ENCODE measurements around the gene RGR.

The RGR gene

DNA sequence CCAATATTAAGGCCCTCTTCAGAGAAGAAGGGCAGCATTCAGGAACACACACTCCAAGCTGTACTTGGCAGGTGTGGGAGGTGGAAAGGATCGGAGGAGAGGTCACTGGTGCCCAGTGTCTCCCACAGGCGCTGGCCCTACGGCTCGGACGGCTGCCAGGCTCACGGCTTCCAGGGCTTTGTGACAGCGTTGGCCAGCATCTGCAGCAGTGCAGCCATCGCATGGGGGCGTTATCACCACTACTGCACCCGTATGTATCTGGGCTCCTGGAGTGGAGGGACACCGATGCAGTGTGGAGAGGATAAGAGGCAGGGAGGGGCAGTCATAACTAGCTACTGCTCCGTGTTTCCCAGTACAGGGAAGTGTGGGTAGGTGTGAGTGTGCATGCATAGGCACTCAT, 3.9 kb downstream of the RGR start:
- in situ Hi-C loops (cut with HindIII; ENCODE audit: low sequenced_read_pairs), result no loop called here
- no peak for DNase-seq (ENCODE audit: low read depth, low spot score)
- no peak for TF ChIP-seq CTCF (IDR thresholded peaks at IDR 0.05; ENCODE audit: low read depth, low read length)
- H3K4me3 ChIP-seq (ENCODE audit: low read depth, low read length), result no peak overlapping the region

- TF ChIP-seq CTCF (IDR thresholded peaks at IDR 0.05; ENCODE audit: low read depth, low read length), result no peak
- H3K4me3 ChIP-seq (ENCODE audit: low read depth, low read length), result no peak overlapping the region
- in situ Hi-C loops (cut with HindIII; ENCODE audit: low sequenced_read_pairs), result no loop called here
- DNase-seq (ENCODE audit: low read depth, low spot score), result no peak
Observed at GRCh38 chr10:84254552-84255478, 10.0 kb downstream of the RGR start.

- H3K4me3 ChIP-seq (ENCODE audit: low read depth, low read length), result no peak overlapping the region
- peak; percentile 73 for TF ChIP-seq CTCF (IDR thresholded peaks at IDR 0.05; ENCODE audit: low read depth, low read length)
- DNase-seq (ENCODE audit: low read depth, low spot score), result peak; percentile 42
- in situ Hi-C loops (cut with HindIII; ENCODE audit: low sequenced_read_pairs), result no loop called here
Observed at GRCh38 chr10:84256510-84257342, 11.9 kb downstream of the RGR start.

DNA sequence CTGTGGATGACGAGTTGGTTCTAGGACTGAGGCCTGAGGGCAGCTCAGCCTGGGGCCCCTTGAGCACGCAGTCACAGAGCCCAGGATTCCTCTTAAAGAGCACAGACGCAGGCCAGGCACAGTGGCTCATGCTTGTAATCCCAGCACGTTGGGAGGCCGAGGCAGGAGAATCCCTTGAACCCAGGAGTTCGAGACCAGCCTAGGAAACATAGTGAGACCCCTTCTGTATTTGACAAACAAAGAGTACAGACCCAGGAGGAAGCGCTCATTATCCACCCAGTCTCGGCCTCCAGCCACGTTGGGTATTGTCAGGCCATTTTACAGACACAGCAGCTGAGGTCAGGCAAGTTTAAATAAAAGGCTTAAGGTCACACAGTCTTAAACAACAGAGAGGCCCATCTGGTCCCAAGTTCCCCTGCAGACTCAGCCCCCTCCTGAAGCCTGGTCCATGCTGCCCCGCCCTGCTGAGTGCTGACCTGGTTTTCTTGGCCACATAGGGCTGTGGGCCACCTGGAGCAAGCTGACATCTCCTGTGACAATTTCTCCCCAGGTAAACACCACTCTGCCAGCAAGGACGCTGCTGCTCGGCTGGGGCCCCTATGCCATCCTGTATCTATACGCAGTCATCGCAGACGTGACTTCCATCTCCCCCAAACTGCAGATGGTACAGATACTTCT, 12.6 kb downstream of the RGR start:
- no peak overlapping the region for H3K4me3 ChIP-seq (ENCODE audit: low read depth, low read length)
- TF ChIP-seq CTCF (IDR thresholded peaks at IDR 0.05; ENCODE audit: low read depth, low read length), result no peak
- no peak for DNase-seq (ENCODE audit: low read depth, low spot score)
- in situ Hi-C loops (cut with HindIII; ENCODE audit: low sequenced_read_pairs), result no loop called here

GRCh38 chr10:84258034-84258695, 13.3 kb downstream of the RGR start:
- in situ Hi-C loops (cut with HindIII; ENCODE audit: low sequenced_read_pairs), result no loop called here
- no peak for TF ChIP-seq CTCF (IDR thresholded peaks at IDR 0.05; ENCODE audit: low read depth, low read length)
- DNase-seq (ENCODE audit: low read depth, low spot score), result no peak
- H3K4me3 ChIP-seq (ENCODE audit: low read depth, low read length), result no peak overlapping the region
